ENCODE data around the gene ZFAND5.
A peak's percentile ranks its signal among the peaks of the same experiment; 100 is the strongest.

The ZFAND5 gene

DNA sequence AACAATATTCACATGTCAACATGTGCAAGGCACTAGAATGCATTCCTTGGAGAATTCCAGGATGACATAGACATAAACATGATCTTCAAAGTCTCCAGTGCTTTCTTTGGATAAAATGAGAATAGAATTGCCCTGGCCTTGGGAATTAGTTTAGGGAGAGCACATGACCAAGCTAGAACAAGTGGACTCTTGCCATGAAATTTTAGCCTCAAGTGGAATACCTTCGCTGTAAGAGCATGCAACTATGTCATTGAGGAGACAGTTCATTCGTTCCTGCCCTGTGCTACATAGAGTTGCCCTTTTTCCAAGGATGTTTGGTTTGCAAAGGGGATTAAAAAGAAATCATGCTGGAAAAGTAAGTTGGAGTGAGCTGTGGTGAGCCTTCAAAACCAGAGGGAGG is 42.7 kb downstream of the ZFAND5 start:
- no peak for DNase-seq

DNA sequence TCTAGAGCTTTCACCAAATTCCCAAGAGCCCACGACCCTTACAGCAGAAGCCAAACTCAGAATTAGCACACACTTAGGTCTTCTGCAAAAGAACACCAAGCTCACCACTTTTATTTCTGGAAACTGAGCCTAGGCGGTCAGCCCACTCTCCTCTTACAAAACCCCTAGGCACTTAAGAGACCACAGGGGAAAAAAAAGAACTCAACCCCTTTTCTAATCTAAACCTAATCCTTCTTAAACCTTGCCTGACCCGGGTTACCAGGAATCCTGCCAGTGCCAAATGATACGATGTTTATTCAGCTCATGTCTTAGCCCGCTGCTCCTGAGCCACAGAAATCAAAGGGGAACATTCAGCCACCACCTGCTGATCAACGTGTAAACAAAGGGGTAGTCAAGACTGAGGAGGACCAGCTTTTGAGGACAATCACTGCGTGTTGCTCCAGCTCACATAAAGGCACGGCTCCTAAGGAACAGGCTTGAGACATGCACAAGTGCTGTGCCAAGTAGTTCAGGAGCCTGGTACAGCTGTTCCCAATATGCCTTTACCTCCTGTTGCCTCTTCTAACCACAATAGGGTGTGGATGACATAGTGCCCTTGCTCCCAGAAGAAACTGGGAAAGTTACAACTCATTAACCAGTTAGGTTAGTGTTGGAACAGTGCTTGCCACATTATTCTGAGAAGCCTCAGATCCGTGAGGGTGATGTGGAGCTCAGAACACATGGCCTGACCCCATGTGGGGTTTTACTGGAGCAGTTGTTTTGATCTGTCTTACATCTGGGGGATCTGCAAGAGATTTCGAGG is 49.3 kb downstream of the ZFAND5 start:
- DNase-seq: no peak

DNA sequence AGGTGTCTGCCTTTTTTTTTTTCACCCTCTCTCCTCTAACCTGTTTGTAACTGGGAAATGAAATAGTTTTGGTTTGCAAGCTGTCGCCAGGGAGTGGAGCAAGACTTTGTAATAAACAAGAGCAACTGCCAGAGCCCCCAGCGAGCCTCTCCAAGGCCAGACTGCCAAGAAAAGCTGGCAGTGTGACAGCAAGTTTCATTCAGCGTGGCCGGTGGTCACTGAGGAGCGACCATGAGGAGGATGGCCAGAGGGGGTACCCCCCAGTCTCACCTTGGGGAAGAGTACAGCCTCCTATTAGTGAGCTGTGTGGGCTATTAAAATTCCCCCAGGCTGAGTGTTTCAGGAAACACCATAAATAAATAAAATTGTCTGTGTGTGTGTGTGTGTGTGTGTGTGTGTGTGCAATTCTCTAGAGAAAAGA is 49.9 kb downstream of the ZFAND5 start:
- DNase-seq: no peak

DNA sequence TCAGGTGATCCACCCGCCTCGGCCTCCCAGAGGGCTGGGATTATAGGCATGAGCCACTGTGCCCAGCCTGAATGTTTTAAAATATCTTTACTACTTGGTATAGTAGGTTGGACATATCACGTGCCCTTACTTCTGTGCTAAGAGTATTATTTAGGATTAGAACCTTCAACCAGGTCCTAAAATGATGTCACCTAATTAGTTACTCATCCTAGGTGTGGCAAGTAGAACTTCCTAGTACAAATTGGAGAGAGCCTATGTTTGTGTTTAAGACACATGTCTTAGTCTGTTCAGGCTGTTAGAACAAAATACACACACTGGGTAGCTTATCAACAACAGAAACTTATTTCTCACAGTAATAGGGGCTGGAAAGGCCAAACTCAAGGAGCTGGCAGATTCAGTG is 51.5 kb downstream of the ZFAND5 start:
- DNase-seq: no peak

DNA sequence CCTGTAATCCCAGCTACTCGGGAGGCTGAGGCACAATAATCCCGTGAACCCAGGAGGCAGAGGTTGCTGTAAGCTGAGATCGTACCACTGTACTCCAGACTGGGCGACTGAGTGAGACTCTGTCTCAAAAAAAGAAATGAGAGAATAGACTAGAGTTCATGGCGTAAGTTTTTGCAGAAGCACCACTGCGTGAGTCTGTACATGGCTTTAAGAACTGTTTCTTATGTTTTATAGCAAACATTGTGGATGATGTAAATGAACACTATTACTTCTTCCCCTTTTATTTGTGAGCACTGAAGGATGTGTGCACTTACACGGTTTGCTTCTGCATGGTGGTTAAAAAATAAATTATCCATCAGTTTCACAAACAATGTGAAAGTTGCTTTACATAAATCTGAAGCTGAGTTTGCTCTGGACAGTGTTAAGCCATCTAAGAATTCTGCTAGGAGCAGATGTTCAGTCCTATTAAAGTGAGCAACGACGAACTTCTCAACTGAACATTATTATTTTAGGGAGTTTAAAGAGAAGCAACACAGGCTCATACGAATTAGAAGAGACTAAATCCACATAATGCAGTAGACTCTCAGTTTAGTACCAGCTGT is 52.5 kb downstream of the ZFAND5 start:
- no peak for DNase-seq

DNA sequence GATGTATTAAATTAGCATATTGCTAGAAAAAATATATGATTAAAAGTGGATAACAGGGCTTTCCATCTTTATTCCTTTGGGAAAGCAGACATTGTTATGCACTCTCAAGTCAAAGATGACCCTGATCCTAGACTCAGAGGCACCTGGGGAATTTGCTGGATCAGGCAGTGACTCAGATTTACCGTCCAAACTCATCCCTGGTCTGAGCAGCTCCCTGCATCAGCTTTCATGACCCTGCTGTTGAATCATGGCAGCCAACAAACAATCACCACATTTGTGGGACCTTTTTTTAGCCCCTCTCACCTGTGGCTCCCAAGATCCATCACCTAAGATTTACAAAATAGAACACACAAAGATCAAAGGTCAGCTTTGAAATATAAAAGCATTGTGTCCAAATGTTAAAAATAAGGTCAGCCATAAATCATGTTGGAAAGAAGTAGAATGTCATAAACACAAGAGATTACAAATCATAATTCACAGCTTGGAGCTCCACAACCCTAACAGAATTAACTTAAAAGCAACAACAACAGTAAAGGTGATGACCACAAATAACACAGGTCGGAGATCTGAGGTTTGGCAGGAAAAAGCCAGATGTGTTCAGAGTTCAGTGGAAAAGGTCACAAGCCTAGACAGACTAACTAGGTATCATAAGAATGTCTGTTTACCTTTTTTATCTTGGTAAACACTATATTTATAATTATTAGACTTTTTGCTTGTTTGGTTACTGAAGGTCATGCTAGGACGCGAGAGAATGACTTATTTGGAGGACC is 55.5 kb downstream of the ZFAND5 start:
- no peak for DNase-seq

DNA sequence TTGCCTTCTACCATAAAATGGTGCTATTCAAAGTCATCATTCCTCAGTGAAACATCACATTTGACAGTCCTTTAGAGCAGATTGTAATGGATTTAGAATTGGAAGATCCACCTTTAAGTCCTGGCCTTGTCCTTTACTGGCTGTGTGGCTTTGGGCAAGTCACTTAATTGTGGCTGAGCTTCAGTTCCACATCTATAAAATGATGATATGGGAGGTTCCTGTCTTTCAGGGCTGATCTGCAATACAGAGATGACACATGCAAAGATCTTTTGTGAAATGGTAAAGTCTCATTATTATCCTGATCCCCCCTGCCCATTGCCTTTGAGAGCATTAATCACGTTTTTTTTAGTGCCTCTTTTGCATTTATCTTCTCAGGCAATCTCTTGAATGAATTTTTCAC is 58.2 kb downstream of the ZFAND5 start:
- DNase-seq: no peak

DNA sequence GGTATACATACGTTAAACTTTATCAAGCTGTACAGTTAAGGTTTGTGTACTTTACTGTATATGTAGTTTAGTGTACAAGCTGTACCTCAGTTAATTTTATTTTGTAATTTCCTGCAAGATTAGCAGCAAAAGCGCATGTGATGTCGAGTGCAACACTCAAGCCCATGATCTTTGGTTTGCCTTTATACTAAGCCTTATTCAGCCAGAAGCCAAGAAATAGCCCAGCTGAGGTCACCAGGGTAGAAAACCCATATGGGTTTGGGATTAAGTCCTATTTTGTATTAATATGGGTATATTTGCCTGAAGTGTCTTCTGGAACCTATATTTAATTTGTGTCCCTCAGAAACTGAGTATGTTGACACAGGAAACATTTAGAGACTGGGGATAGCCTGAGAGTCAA is 59.3 kb downstream of the ZFAND5 start:
- no peak for DNase-seq

DNA sequence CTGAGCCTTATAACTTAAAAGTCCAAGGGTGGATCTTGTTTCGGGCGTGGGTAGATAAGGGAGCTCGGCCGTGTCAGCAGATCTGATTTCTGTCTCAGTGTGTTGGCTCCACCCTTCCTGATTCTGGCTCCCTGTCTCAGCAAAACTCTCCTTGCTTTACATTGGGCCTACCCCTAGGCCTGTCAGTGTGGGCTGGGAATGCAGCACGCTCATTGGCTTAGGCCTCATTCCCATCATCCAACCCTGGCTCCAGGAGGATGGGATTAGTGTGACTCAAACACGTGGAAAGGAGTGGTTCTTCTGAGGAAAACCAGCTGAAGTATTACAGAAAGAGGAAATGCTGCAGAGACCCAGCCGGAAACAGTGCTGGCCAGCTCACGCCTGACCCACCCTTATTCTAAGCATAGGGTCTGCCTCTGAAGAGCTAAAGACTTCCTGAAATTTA is 59.9 kb downstream of the ZFAND5 start:
- DNase-seq: peak; percentile 41

DNA sequence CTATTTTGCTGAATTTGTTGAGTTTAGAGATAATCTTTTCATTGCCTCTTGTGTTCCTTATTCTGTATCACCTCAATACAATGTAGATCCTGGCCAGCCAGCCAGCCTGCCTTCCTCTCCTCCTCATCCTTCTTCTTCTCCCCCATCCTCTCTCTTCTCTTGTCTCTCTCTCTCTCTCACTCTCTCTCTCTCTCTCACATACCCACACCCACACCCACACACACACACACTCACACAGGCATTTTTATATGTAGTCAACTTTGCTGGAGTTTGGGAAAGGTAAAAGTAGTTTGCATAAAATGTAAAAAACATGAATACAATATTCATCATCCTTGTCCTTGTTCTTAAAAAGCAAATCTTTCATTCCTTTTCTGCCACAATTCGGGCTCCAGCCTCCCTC is 60.5 kb downstream of the ZFAND5 start:
- no peak for DNase-seq

Data from CD4-positive, alpha-beta T cell treated with Interleukin-21 for 1 hour (primary cell).